HepG2 (cell line): ENCODE measurements around the gene HOXB4. TPM values are rescaled to one million over a fixed set of nuclear protein-coding genes. Genes with fewer than 3 reads are reported as not detected.

Source experiments
- ATAC-seq: fragments of 200-7000 bp; cut with Tn5 transposase; 3 replicates; pipeline ENCODE4 v1.9.1; 2020; ENCODE audit warnings: mild to moderate bottlenecking, moderate library complexity
- BruUV-seq: library from RNA; stranded (reverse); fragments of 400-500 nt; replicated peaks from 2 replicates; lab custom pipeline; 2021; lab: Mats Ljungman, UMichigan
- CTCF ChIA-PET: fragments of 300-600 bp; formaldehyde crosslinking; extraction: SDS; loops from one replicate; lab custom pipeline; 2021; ENCODE audit warnings: low total read pairs, inconsistent platforms, low intra/inter-chr PET ratio; lab: Yijun Ruan, JAX
- POLR2A ChIA-PET: fragments of 350-600 bp; sonication (Branson Sonifier 250); formaldehyde crosslinking; loops from one replicate; lab custom pipeline; 2020; ENCODE audit warnings: antibody characterized with exemption, inconsistent platforms; lab: Yijun Ruan, JAX
- DNase-seq: peaks from one replicate; pipeline ENCODE4 v3.0.0-alpha.2; 2015; ENCODE audit warnings: low spot score
- FAIRE-seq: peaks from 3 replicates; lab custom pipeline; 2011; peaks lifted over from hg19 to GRCh38; lab: Jason Lieb, UNC
- H2AFZ ChIP-seq: one replicate; pipeline ENCODE4 v1.6.1; 2011; ENCODE audit warnings: low read length, inconsistent platforms
- H3K27ac ChIP-seq: fragments of 300-600 bp; 3 replicates; pipeline ENCODE4 v1.8.0; 2011; ENCODE audit warnings: mixed run types, mild to moderate bottlenecking, mixed read lengths, low read length, inconsistent platforms; ENCODE audit not compliant: insufficient read depth; ENCODE audit errors: extremely low read length
- H3K27me3 ChIP-seq, 2 experiments: fragments of 200-600 bp in 1 of 2; 2 replicates in 1 of 2; 3 replicates in 1 of 2; pipeline versions ENCODE4 v1.6.0 to v1.8.0; 2011; ENCODE audit warnings: low read length in 2 of 2, mild to moderate bottlenecking in 2 of 2, moderate library complexity in 2 of 2, inconsistent platforms in 1 of 2; ENCODE audit not compliant: insufficient read depth in 2 of 2, control insufficient read depth in 1 of 2
- H3K36me3 ChIP-seq, 2 experiments: fragments of 200-600 bp in 1 of 2; replicated peaks in 1 of 2; 2 replicates in 1 of 2; 3 replicates in 1 of 2; pipeline versions ENCODE4 v1.5.1 to v1.8.0; 2011; ENCODE audit warnings: low read length in 2 of 2, inconsistent platforms in 1 of 2; ENCODE audit not compliant: insufficient read depth in 2 of 2, control insufficient read depth in 1 of 2
- H3K4me1 ChIP-seq: 2 replicates; pipeline ENCODE4 v1.5.1; 2012; ENCODE audit warnings: low read length, inconsistent platforms; ENCODE audit not compliant: insufficient read depth
- H3K4me2 ChIP-seq: 2 replicates; pipeline ENCODE4 v1.6.0; 2011; ENCODE audit warnings: low read depth, low read length, inconsistent platforms
- H3K4me3 ChIP-seq, 3 experiments: fragments of 200-600 bp in 1 of 3; sonication (generic), shearing (Covaris generic) in 1 of 3; replicated peaks in 1 of 3; 2 replicates each; pipeline ENCODE4 v1.5.1; 2011 to 2016; ENCODE audit warnings: low read length in 3 of 3, inconsistent platforms in 2 of 3, low read depth in 2 of 3, mild to moderate bottlenecking in 2 of 3, control low read depth in 1 of 3, mixed read lengths in 1 of 3; ENCODE audit not compliant: insufficient read depth in 1 of 3
- H3K79me2 ChIP-seq: one replicate; pipeline ENCODE4 v1.6.1; 2011; ENCODE audit warnings: low read length, inconsistent platforms; ENCODE audit not compliant: insufficient read depth
- H3K9ac ChIP-seq: 2 replicates; pipeline ENCODE4 v1.6.0; 2011; ENCODE audit warnings: mild to moderate bottlenecking, low read depth, low read length, inconsistent platforms; ENCODE audit not compliant: insufficient read depth
- H3K9me3 ChIP-seq: 2 replicates; pipeline ENCODE4 v1.5.1; 2012; ENCODE audit warnings: mild to moderate bottlenecking, low read length
- H4K20me1 ChIP-seq: 2 replicates; pipeline ENCODE4 v1.6.0; 2011; ENCODE audit warnings: inconsistent platforms, mild to moderate bottlenecking, low read length, moderate library complexity; ENCODE audit not compliant: insufficient read depth
- ARNT ChIP-seq: fragments of 450-650 bp; IDR thresholded peaks from 2 replicates; pipeline ENCODE4 v1.6.1; 2017
- CERS6 ChIP-seq: sonication (generic); formaldehyde crosslinking; IDR thresholded peaks from 2 replicates; pipeline ENCODE4 v1.5.0; 2020; ENCODE audit warnings: missing genetic modification reagents
- KDM1A ChIP-seq: IDR thresholded peaks from 2 replicates; pipeline ENCODE4 v1.6.1; 2016; ENCODE audit warnings: missing compliant biosample characterization
- MAZ ChIP-seq, 2 experiments: sonication (generic) in 1 of 2; formaldehyde crosslinking in 1 of 2; IDR thresholded peaks; 2 replicates each; pipeline versions ENCODE4 v1.5.0 to v1.6.1; 2012 to 2020; ENCODE audit warnings: low read depth in 2 of 2, mild to moderate bottlenecking in 2 of 2, borderline replicate concordance in 1 of 2, improper control_type of control experiment in 1 of 2, low read length in 1 of 2, missing genetic modification reagents in 1 of 2, moderate library complexity in 1 of 2
- NBN ChIP-seq: fragments of 450-650 bp; conservative IDR thresholded peaks from 2 replicates; pipeline ENCODE4 v1.6.1; 2017
- NFKB2 ChIP-seq: sonication (generic); formaldehyde crosslinking; IDR thresholded peaks from 2 replicates; pipeline ENCODE4 v1.4.0; 2020; ENCODE audit warnings: missing genetic modification reagents, borderline replicate concordance
- NR2C2 ChIP-seq: sonication (generic); formaldehyde crosslinking; IDR thresholded peaks from 2 replicates; pipeline ENCODE4 v1.4.0; 2020; ENCODE audit warnings: missing genetic modification reagents, mild to moderate bottlenecking, moderate library complexity, borderline replicate concordance
- NRL ChIP-seq: sonication (generic); formaldehyde crosslinking; IDR thresholded peaks from 2 replicates; pipeline ENCODE4 v1.5.0; 2020; ENCODE audit warnings: missing genetic modification reagents, mild to moderate bottlenecking, moderate library complexity, borderline replicate concordance
- SCMH1 ChIP-seq: sonication (generic); formaldehyde crosslinking; IDR thresholded peaks from 2 replicates; pipeline ENCODE4 v1.9.0; 2021; ENCODE audit warnings: missing genetic modification reagents, mild to moderate bottlenecking, borderline replicate concordance
- STAT5B ChIP-seq: sonication (generic); formaldehyde crosslinking; IDR thresholded peaks from 2 replicates; pipeline ENCODE4 v1.4.0; 2020; ENCODE audit warnings: missing genetic modification reagents
- TGIF2 ChIP-seq: IDR thresholded peaks from 2 replicates; pipeline ENCODE4 v1.6.1; 2016; ENCODE audit warnings: control low read depth, missing compliant biosample characterization
- ZFP82 ChIP-seq: sonication (generic); formaldehyde crosslinking; IDR thresholded peaks from 2 replicates; pipeline ENCODE4 v1.5.1; 2020; ENCODE audit warnings: mild to moderate bottlenecking, missing genetic modification reagents, borderline replicate concordance
- ZNF451 ChIP-seq: sonication (generic); formaldehyde crosslinking; IDR thresholded peaks from 2 replicates; pipeline ENCODE4 v1.5.0; 2020; ENCODE audit warnings: mild to moderate bottlenecking, missing genetic modification reagents
- ZNF552 ChIP-seq: sonication (generic); formaldehyde crosslinking; IDR thresholded peaks from 2 replicates; pipeline ENCODE4 v1.9.0; 2022; ENCODE audit warnings: missing genetic modification reagents, mild to moderate bottlenecking, borderline replicate concordance
- ZNF781 ChIP-seq: sonication (generic); formaldehyde crosslinking; IDR thresholded peaks from 2 replicates; pipeline ENCODE4 v1.5.1; 2020; ENCODE audit warnings: borderline replicate concordance, mild to moderate bottlenecking, missing genetic modification reagents; ENCODE audit errors: not compliant biosample characterization
- WGBS: methylation state at CpG from one replicate; pipeline ENCODE4 v1.1.6; 2017; ENCODE audit warnings: low lambda C conversion rate; 5-methylcytosine and 5-hydroxymethylcytosine counted together
- in situ Hi-C: cut with HindIII; loops from 2 replicates; pipeline ENCODE4 v1.10.0; 2017; ENCODE audit warnings: low pct_unique_long_range_greater_than_20kb; ENCODE audit not compliant: extremely low pct_ligation_motif_present
- intact Hi-C: fragments of 100-400 bp; cut with micrococcal nuclease; formaldehyde crosslinking; loops from one replicate; pipeline ENCODE4 v1.10.0; 2022; ENCODE audit not compliant: unreplicated experiment
- polyA plus RNA-seq, 8 experiments: library from polyadenylated mRNA; depleted of rRNA in 3 of 8; stranded (reverse) in 7 of 8; unstranded in 1 of 8; fragments of >200 nt; fragmentation: Illumina TruSeq in 4 of 8; extraction: Trizol in 4 of 8; gene quantifications; 2 replicates each; pipeline versions ENCODE4 v1.2.1 to v1.2.3, GENCODE V29; 2011 to 2016; ENCODE audit warnings: low read depth in 4 of 8, missing spikeins in 1 of 8, mixed read lengths in 1 of 8; ENCODE audit not compliant: insufficient read depth in 1 of 8
- total RNA-seq, 5 experiments: library from RNA; depleted of rRNA; stranded (reverse); fragments of >200 nt; fragmentation: Illumina TruSeq; extraction: Trizol; gene quantifications; 2 replicates each; pipeline ENCODE4 v1.2.3, GENCODE V29; 2016; ENCODE audit warnings: low read depth in 1 of 5
- TF ChIP-seq, protein P1 (sequence below): sonication (generic); formaldehyde crosslinking; IDR thresholded peaks from 2 replicates; pipeline ENCODE4 v1.5.0; 2020; ENCODE audit warnings: missing genetic modification reagents, mild to moderate bottlenecking, borderline replicate concordance
- TF ChIP-seq, protein P2 (sequence below), 2 experiments: IDR thresholded peaks; 2 replicates each; pipeline ENCODE4 v1.6.1; 2011 to 2012; ENCODE audit warnings: low read length in 2 of 2, borderline replicate concordance in 1 of 2, low read depth in 1 of 2, mild to moderate bottlenecking in 1 of 2, moderate library complexity in 1 of 2

The HOXB4 gene
- total and polyA plus RNA-seq, 2 of the 13 experiments (the other 11 are each of a cell fraction or from before 2014, with no cell fraction given) = not detected

DNA sequence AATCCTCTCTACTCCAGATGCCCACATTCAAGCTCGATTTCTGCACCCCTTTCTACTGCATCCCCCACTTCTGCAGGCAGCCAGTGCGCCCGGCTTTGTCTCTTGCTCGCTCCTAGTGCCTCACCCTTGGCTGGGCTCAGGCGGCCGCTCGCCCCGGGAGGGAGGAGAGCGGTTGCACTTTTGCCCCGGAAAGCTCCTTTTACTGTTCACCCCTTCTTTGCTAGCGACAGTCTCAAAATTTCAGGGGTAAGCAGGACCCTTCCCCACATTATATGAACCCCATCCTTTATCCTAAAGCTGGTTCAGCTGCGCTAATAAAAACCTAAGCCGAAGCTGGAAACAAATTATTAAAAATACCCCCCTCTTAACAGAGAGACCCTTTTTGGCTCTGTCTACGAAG lies 14.4 kb upstream of the HOXB4 start:
- H3K79me2 ChIP-seq = no peaks in the 10 kb centered on the region
- H3K4me3 ChIP-seq = no peak overlapping the region
- no peak overlapping the region for H3K9ac ChIP-seq
- intact Hi-C loops = no loop called here
- H3K4me1 ChIP-seq = 0 out of 2 replicates have a peak, but pooled peaks cover 6% of the 10 kb centered on the region
- no peak overlapping the region for H2AFZ ChIP-seq
- ATAC-seq = no peak
- no peak for FAIRE-seq
- no peak for DNase-seq
- peaks cover 44 to 91% of the 10 kb centered on the region in 2 experiments for H3K27me3 ChIP-seq
- in situ Hi-C loops = no loop called here
- POLR2A ChIA-PET = no interaction called here
- no peak overlapping the region for H3K27ac ChIP-seq
- BruUV-seq = no TSS peak
- TF ChIP-seq KDM1A (CRISPR knock-in tag) (no peak), NRL (CRISPR knock-in tag) (no peak), NR2C2 (CRISPR knock-in tag) (no peak), NBN (no peak), ZFP82 (CRISPR knock-in tag) (no peak), TGIF2 (CRISPR knock-in tag) (no peak), CERS6 (CRISPR knock-in tag) (no peak), ZNF451 (CRISPR knock-in tag) (no peak), STAT5B (CRISPR knock-in tag) (no peak), ARNT (no peak), ZNF781 (no peak), SCMH1 (CRISPR knock-in tag) (no peak), NFKB2 (CRISPR knock-in tag) (no peak), MAZ (IDR thresholded peaks at IDR 0.05; ENCODE audit: borderline replicate concordance, low read depth, low read length) (no peak), MAZ (CRISPR knock-in tag; IDR thresholded peaks at IDR 0.05; ENCODE audit: low read depth) (no peak), ZNF552 (CRISPR knock-in tag) (no peak)
- TF ChIP-seq, protein P1, sequence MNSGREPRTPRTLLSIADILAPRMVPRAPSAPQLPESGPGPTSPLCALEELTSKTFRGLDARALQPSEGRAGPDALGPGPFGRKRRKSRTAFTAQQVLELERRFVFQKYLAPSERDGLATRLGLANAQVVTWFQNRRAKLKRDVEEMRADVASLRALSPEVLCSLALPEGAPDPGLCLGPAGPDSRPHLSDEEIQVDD = no peak
- TF ChIP-seq, protein P2, sequence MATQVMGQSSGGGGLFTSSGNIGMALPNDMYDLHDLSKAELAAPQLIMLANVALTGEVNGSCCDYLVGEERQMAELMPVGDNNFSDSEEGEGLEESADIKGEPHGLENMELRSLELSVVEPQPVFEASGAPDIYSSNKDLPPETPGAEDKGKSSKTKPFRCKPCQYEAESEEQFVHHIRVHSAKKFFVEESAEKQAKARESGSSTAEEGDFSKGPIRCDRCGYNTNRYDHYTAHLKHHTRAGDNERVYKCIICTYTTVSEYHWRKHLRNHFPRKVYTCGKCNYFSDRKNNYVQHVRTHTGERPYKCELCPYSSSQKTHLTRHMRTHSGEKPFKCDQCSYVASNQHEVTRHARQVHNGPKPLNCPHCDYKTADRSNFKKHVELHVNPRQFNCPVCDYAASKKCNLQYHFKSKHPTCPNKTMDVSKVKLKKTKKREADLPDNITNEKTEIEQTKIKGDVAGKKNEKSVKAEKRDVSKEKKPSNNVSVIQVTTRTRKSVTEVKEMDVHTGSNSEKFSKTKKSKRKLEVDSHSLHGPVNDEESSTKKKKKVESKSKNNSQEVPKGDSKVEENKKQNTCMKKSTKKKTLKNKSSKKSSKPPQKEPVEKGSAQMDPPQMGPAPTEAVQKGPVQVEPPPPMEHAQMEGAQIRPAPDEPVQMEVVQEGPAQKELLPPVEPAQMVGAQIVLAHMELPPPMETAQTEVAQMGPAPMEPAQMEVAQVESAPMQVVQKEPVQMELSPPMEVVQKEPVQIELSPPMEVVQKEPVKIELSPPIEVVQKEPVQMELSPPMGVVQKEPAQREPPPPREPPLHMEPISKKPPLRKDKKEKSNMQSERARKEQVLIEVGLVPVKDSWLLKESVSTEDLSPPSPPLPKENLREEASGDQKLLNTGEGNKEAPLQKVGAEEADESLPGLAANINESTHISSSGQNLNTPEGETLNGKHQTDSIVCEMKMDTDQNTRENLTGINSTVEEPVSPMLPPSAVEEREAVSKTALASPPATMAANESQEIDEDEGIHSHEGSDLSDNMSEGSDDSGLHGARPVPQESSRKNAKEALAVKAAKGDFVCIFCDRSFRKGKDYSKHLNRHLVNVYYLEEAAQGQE (IDR thresholded peaks at IDR 0.05; ENCODE audit: borderline replicate concordance in 1 of 2, low read depth in 1 of 2, low read length in 2 of 2) = no peak
- WGBS = 34% methylated on average over 13 of the region's 14 CpGs
- H3K36me3 ChIP-seq = no peaks in the 10 kb centered on the region
- no peaks in the 10 kb centered on the region; the same call in 1 of the 2 replicates for H4K20me1 ChIP-seq
- CTCF ChIA-PET = interaction anchor here (1.5 kb wide), 1 partner anchor 439 kb away, joined by 4 read pairs; no protein-coding TSS in a partner anchor
- H3K9me3 ChIP-seq = no peaks in the 10 kb centered on the region
- H3K4me2 ChIP-seq = no peak overlapping the region
